GM10266 (cell line): Measurements from ENCODE around the gene LRRC4C.

Experiments used
- DNase-seq: peaks from one replicate; pipeline ENCODE4 v3.0.0; 2012; ENCODE audit errors: extremely low spot score
- TF ChIP-seq, protein P1 (sequence below): IDR thresholded peaks from 2 replicates; pipeline ENCODE4 v1.5.1; 2012; ENCODE audit warnings: mild to moderate bottlenecking, low read depth; ENCODE audit not compliant: control insufficient read depth, insufficient read depth; ENCODE audit errors: missing control alignments

The LRRC4C gene

DNA sequence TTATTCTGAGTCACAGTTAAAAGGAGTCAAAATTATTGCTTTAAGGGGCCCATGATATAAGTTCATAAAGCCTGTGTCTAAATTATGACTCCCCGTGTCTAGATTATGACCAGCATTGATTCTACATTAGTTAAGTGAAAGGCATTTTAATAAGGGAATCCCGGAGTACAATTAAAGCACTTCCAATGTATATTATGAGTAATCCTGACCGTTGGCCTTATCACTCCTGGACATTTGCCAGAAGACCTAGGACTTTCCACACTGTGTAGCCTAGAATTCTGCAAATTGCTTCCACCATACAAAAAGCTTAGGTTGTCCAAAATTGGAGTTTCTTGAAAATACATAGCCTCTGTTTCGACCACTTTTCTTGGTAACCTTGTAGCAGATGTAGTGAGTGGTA lies 1292.6 kb downstream of the LRRC4C start:
- no peak for DNase-seq
- TF ChIP-seq, protein P1, sequence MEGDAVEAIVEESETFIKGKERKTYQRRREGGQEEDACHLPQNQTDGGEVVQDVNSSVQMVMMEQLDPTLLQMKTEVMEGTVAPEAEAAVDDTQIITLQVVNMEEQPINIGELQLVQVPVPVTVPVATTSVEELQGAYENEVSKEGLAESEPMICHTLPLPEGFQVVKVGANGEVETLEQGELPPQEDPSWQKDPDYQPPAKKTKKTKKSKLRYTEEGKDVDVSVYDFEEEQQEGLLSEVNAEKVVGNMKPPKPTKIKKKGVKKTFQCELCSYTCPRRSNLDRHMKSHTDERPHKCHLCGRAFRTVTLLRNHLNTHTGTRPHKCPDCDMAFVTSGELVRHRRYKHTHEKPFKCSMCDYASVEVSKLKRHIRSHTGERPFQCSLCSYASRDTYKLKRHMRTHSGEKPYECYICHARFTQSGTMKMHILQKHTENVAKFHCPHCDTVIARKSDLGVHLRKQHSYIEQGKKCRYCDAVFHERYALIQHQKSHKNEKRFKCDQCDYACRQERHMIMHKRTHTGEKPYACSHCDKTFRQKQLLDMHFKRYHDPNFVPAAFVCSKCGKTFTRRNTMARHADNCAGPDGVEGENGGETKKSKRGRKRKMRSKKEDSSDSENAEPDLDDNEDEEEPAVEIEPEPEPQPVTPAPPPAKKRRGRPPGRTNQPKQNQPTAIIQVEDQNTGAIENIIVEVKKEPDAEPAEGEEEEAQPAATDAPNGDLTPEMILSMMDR = no peak

DNA sequence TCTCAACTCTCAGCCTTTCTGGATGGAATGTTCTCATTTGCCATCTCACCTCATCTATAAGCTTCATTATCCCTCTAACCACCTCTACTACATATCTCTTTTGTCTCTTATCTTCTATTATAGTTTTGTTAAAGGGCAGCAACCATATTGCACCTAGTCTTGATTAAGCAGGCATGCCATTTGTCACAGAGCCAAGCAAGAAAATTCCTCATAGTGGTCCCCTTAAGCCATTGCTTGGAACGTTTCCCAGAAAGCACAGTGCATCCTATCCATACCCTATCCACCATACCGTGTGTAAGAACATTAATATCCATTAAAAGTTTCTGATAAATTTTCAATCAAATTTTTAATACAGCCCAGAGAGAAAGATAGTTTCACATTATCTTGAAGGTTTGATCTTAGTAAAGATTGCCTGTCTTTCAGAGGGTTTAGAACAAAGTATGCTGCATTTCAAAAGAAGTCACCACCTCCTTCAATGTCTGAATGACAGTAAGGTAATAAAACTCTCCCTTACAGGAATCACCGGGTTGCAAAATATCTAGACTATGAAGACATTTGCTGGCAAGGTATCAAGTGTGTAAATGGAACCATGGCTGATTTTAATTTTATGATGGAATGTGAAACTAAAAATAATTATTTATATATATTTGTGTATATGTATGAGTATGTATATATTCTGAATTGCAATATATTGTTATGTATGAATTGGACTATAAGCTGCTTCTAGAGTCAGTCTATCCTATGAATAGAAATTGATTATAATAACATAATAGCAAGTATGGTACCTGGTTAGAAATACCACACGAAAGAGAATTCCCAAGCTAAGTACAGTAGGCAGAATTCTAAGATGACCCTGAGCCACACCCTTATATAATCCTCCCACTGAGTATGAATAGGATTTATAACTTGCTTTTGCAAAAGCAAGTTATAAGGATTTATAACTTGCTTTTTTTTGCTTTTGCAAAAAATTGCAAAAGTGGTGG lies 1296.3 kb downstream of the LRRC4C start:
- no peak for DNase-seq
- TF ChIP-seq, protein P1 = no peak

DNA sequence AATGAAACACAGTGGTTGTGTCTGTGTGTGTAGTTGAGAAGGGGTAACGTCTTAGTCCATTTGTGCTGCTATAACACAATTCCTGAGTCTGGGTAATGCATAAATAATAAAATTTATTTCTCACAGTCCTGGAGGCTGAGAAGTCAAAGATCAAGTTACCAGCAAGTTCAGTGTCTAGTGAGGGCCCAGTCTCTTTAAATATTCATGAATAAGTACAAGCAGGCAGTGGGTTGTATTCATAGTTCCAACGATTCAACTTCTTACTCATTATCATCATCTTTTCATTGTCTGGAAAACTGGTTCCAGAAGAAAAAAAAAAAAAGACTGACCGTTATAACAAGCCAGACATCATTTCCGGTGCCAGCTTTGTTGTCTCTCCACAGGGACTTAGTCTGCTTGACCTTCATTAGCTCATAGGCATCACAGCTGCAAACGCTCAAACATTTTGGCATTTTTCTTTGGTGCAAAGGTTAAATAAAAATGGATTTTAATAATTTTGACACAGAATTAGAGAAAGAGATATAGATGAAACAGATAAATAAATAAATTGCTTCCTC lies 1297.5 kb downstream of the LRRC4C start:
- DNase-seq = no peak
- TF ChIP-seq, protein P1 = no peak

GRCh38 chr11:40160418-40160817 lies 1299.0 kb downstream of the LRRC4C start:
- TF ChIP-seq, protein P1 = no peak
- no peak for DNase-seq

DNA sequence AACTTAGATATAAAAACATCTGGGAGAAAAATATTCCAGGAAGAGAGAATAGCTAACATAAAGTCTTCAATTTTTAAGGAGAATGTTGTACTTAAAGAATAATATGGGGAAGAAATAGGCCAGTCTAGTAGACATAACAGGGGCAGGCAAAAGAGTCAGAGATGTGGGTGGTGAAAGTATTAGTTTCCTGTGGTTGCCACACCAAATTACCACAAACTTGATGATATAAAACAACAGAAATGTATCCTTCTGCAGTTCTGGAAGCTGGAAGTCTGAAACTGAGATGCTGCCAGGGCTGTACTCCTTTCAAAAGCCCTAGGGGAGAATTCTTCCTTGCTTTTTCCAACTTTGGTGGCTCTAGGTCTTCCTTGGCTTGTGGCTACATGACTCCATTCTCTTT lies 1309.7 kb downstream of the LRRC4C start:
- TF ChIP-seq, protein P1 = no peak
- no peak for DNase-seq

DNA sequence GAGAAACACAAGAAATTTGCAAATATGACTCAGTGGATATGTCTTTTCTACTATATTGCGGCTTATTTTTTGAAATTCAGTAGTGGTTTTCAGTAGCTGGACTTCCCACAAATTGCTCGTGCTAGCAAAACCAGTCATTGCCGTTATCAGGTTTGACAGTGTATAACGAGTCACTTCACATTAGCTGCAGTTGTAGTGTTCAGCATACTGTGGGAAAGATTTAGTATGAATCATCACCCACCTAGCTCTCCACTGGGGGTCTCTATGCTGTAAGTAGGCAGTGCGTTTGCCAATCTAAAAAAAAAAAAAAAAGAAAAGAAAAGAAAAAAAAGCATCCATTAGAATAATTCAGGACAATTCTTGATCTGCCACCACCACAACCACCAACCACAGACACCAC lies 1318.9 kb downstream of the LRRC4C start:
- no peak for DNase-seq
- TF ChIP-seq, protein P1 = no peak

DNA sequence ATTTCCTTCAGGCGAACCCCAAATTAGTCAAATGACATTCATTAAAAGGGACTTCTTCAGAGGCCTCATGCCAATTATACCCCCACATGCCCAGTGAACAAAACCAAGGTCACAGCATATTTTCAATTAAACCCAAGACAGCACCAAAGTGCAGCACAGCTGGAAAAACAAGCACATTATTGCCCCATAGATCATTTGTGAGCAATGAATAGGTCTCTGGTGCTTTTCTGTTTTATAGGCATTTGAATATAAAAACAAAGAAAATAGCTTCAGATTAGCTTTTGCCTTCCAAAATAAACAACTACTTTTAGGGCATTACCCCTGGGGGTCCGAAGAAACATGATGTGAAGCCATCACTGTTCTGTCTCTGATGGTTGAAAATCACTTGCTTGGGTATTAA lies 1319.9 kb downstream of the LRRC4C start:
- TF ChIP-seq, protein P1 = no peak
- no peak for DNase-seq
